Effector memory CD8-positive, alpha-beta T cell (primary cell): Measurements from ENCODE around the gene LILRA6.
A peak's percentile ranks its signal among the peaks of the same experiment; 100 is the strongest.
"Not testable (repeated sequence)": the region's sequence is repeated elsewhere in the genome, so short reads cannot be mapped to it uniquely, and the experiment has no call there.

Source experiments
- ATAC-seq: fragments of 150-1000 bp; cut with Tn5 transposase; replicated peaks from 2 replicates; pipeline ENCODE4 v1.10.0; 2021; ENCODE audit warnings: mild to moderate bottlenecking, moderate library complexity
- DNase-seq, 3 experiments: peaks; one replicate each; pipeline ENCODE4 v3.0.0; 2021
- H3K27ac Mint-ChIP-seq, 2 donors: one replicate each; pipeline ENCODE4 v1.8.0; 2022; ENCODE audit warnings: mild to moderate bottlenecking in 2 of 2, mixed read lengths in 2 of 2, moderate library complexity in 2 of 2
- H3K27me3 Mint-ChIP-seq, 2 donors: one replicate each; pipeline ENCODE4 v1.8.0; 2022; ENCODE audit warnings: mixed read lengths in 2 of 2
- H3K36me3 Mint-ChIP-seq: one replicate; pipeline ENCODE4 v1.8.0; 2022; ENCODE audit warnings: mild to moderate bottlenecking, moderate library complexity, mixed read lengths; ENCODE audit not compliant: insufficient read depth
- H3K4me1 Mint-ChIP-seq, 2 donors: one replicate each; pipeline ENCODE4 v1.8.0; 2022; ENCODE audit warnings: low read depth in 2 of 2, mixed read lengths in 2 of 2
- H3K4me3 Mint-ChIP-seq, 2 donors: one replicate each; pipeline ENCODE4 v1.8.0; 2022; ENCODE audit warnings: mild to moderate bottlenecking in 2 of 2, mixed read lengths in 2 of 2, moderate library complexity in 2 of 2
- H3K9me3 Mint-ChIP-seq, 2 donors: one replicate each; pipeline ENCODE4 v1.8.0; 2022; ENCODE audit warnings: mixed read lengths in 2 of 2

LILRA6 gene

GRCh38 chr19:54239491-54240371 lies 2.9 kb downstream of the LILRA6 start:
- H3K9me3 Mint-ChIP-seq, H3K36me3 Mint-ChIP-seq, DNase-seq, H3K4me3 Mint-ChIP-seq, ATAC-seq, H3K4me1 Mint-ChIP-seq: not testable (repeated sequence)
- peaks cover 13 to 19% of the 10 kb centered on the region in 2 donors for H3K27me3 Mint-ChIP-seq
- H3K27ac Mint-ChIP-seq: peak overlapping the region in 1 of 2 donors; percentile 81

GRCh38 chr19:54233941-54234340 lies 8.6 kb downstream of the LILRA6 start:
- H3K4me1 Mint-ChIP-seq: peaks cover 3 to 4% of the 10 kb centered on the region in 2 donors
- peaks cover 30 to 40% of the 10 kb centered on the region in 2 donors for H3K27me3 Mint-ChIP-seq
- DNase-seq (no peak), ATAC-seq (no peak)
- H3K36me3 Mint-ChIP-seq: no peaks in the 10 kb centered on the region
- no peak overlapping the region for H3K27ac Mint-ChIP-seq
- H3K4me3 Mint-ChIP-seq: no peak overlapping the region
- no peaks in the 10 kb centered on the region for H3K9me3 Mint-ChIP-seq

GRCh38 chr19:54231077-54231931 lies 11.3 kb downstream of the LILRA6 start:
- H3K9me3 Mint-ChIP-seq: no peaks in the 10 kb centered on the region
- peaks cover 3 to 4% of the 10 kb centered on the region in 2 donors for H3K4me1 Mint-ChIP-seq
- H3K27me3 Mint-ChIP-seq: peaks cover 25 to 39% of the 10 kb centered on the region in 2 donors
- H3K27ac Mint-ChIP-seq: no peak overlapping the region
- H3K4me3 Mint-ChIP-seq: no peak overlapping the region
- H3K36me3 Mint-ChIP-seq: no peaks in the 10 kb centered on the region
- ATAC-seq (peak; percentile 99), DNase-seq (peak; percentile 88 to 90 (median 90))

- H3K4me3 Mint-ChIP-seq: no peak overlapping the region
- peaks cover 3 to 4% of the 10 kb centered on the region in 2 donors for H3K4me1 Mint-ChIP-seq
- no peaks in the 10 kb centered on the region for H3K36me3 Mint-ChIP-seq
- H3K27ac Mint-ChIP-seq: no peak overlapping the region
- no peaks in the 10 kb centered on the region for H3K9me3 Mint-ChIP-seq
- H3K27me3 Mint-ChIP-seq: peaks cover 25 to 39% of the 10 kb centered on the region in 2 donors
- ATAC-seq (no peak), DNase-seq (no peak)
Measured at GRCh38 chr19:54230031-54230430, 12.6 kb downstream of the LILRA6 start.

- no peak overlapping the region for H3K4me3 Mint-ChIP-seq
- H3K27me3 Mint-ChIP-seq: peaks cover 25 to 39% of the 10 kb centered on the region in 2 donors
- H3K9me3 Mint-ChIP-seq: no peaks in the 10 kb centered on the region
- peaks cover 3 to 4% of the 10 kb centered on the region in 2 donors for H3K4me1 Mint-ChIP-seq
- no peak for ATAC-seq
- no peaks in the 10 kb centered on the region for H3K36me3 Mint-ChIP-seq
- no peak for DNase-seq
- no peak overlapping the region for H3K27ac Mint-ChIP-seq
Measured at GRCh38 chr19:54229146-54229545, 13.4 kb downstream of the LILRA6 start.

- H3K27me3 Mint-ChIP-seq: peaks cover 18 to 26% of the 10 kb centered on the region in 2 donors
- not testable (repeated sequence) for H3K4me3 Mint-ChIP-seq, H3K36me3 Mint-ChIP-seq, H3K9me3 Mint-ChIP-seq, ATAC-seq, DNase-seq, H3K27ac Mint-ChIP-seq
- H3K4me1 Mint-ChIP-seq: peaks cover 0 to 12% of the 10 kb centered on the region in 2 donors
Measured at GRCh38 chr19:54224619-54225018, 18.0 kb downstream of the LILRA6 start.

GRCh38 chr19:54223937-54224281 lies 18.7 kb downstream of the LILRA6 start:
- not testable (repeated sequence) for DNase-seq, H3K4me3 Mint-ChIP-seq, ATAC-seq, H3K36me3 Mint-ChIP-seq, H3K9me3 Mint-ChIP-seq
- peaks cover 0 to 12% of the 10 kb centered on the region in 2 donors for H3K4me1 Mint-ChIP-seq
- H3K27ac Mint-ChIP-seq: peak overlapping the region in 1 of 2 donors; percentile 81
- H3K27me3 Mint-ChIP-seq: peaks cover 12 to 19% of the 10 kb centered on the region in 2 donors

GRCh38 chr19:54223277-54223936 lies 19.2 kb downstream of the LILRA6 start:
- H3K9me3 Mint-ChIP-seq, H3K36me3 Mint-ChIP-seq, ATAC-seq, DNase-seq: not testable (repeated sequence)
- Mint-ChIP-seq H3K4me1 (peaks cover 0 to 12% of the 10 kb centered on the region in 2 donors), H3K4me3 (peak overlapping the region in 1 of 2 donors; percentile 70), H3K27ac (peak overlapping the region in 1 of 2 donors; percentile 81), H3K27me3 (peaks cover 11 to 17% of the 10 kb centered on the region in 2 donors)

GRCh38 chr19:54222474-54223276 lies 19.9 kb downstream of the LILRA6 start, which contains the start of gene LILRB3:
LILRB3 (minus strand) TSS chr19:54223007; CDS start chr19:54222976, 31 bp downstream.
- not testable (repeated sequence) for DNase-seq, H3K9me3 Mint-ChIP-seq, H3K36me3 Mint-ChIP-seq
- Mint-ChIP-seq H3K4me1 (peaks cover 0 to 12% of the 10 kb centered on the region in 2 donors), H3K27ac (peak within 1 kb of the TSS in 1 of 2 donors; percentile 81), H3K27me3 (peaks cover 11 to 17% of the 10 kb centered on the region in 2 donors), H3K4me3 (peak within 1 kb of the TSS in 1 of 2 donors; percentile 70)
- peak; percentile 74 for ATAC-seq

GRCh38 chr19:54221947-54222346 lies 20.6 kb downstream of the LILRA6 start:
- Mint-ChIP-seq H3K4me1 (peaks cover 0 to 12% of the 10 kb centered on the region in 2 donors), H3K27ac (peak overlapping the region in 1 of 2 donors; percentile 81), H3K27me3 (peaks cover 11 to 17% of the 10 kb centered on the region in 2 donors)
- ATAC-seq, DNase-seq, H3K4me3 Mint-ChIP-seq, H3K36me3 Mint-ChIP-seq, H3K9me3 Mint-ChIP-seq: not testable (repeated sequence)

- ATAC-seq, DNase-seq, H3K27ac Mint-ChIP-seq, H3K4me3 Mint-ChIP-seq, H3K9me3 Mint-ChIP-seq: not testable (repeated sequence)
- peaks cover 0 to 12% of the 10 kb centered on the region in 2 donors for H3K4me1 Mint-ChIP-seq
- peaks cover 11 to 17% of the 10 kb centered on the region in 2 donors for H3K27me3 Mint-ChIP-seq
- peaks cover 14% of the 10 kb centered on the region for H3K36me3 Mint-ChIP-seq
Measured at GRCh38 chr19:54219702-54220101, 22.9 kb downstream of the LILRA6 start.

- ATAC-seq (no peak), DNase-seq (no peak)
- H3K9me3 Mint-ChIP-seq: no peaks in the 10 kb centered on the region
- peaks cover 14% of the 10 kb centered on the region for H3K36me3 Mint-ChIP-seq
- peak overlapping the region in 1 of 2 donors; percentile 19 for H3K4me3 Mint-ChIP-seq
- no peak overlapping the region for H3K27ac Mint-ChIP-seq
- H3K4me1 Mint-ChIP-seq: peaks cover 0 to 12% of the 10 kb centered on the region in 2 donors
- peaks cover 11 to 17% of the 10 kb centered on the region in 2 donors for H3K27me3 Mint-ChIP-seq
Measured at GRCh38 chr19:54218960-54219661, 23.5 kb downstream of the LILRA6 start.
